Cardiac muscle cell (in vitro differentiated cells and primary cell): ENCODE measurements around the gene EFNA5. TPM values are rescaled to one million over a fixed set of nuclear protein-coding genes. Genes with fewer than 3 reads are reported as not detected.

Experiments used
- DNase-seq, 2 donors: peaks; one replicate each; pipeline versions ENCODE4 v3.0.0 to v3.0.0-alpha.2; 2010 to 2017; ENCODE audit warnings: low read depth in 1 of 2, low spot score in 1 of 2
- H3K27ac ChIP-seq: fragments of 200-600 bp; sonication (generic); 2 replicates; pipeline ENCODE4 v1.5.1; 2016
- H3K27me3 ChIP-seq: fragments of 200-600 bp; sonication (generic); 2 replicates; pipeline ENCODE4 v1.6.0; 2016; ENCODE audit warnings: control low read depth
- H3K36me3 ChIP-seq: fragments of 200-600 bp; sonication (generic); 2 replicates; pipeline ENCODE4 v1.5.1; 2016; ENCODE audit warnings: control low read depth
- H3K4me1 ChIP-seq: fragments of 200-600 bp; sonication (generic); 2 replicates; pipeline ENCODE4 v1.8.1; 2017; ENCODE audit warnings: low read depth, mild to moderate bottlenecking, mixed run types
- H3K4me3 ChIP-seq: fragments of 200-600 bp; sonication (generic); 2 replicates; pipeline ENCODE4 v1.5.1; 2016; ENCODE audit warnings: mild to moderate bottlenecking
- H3K9me3 ChIP-seq: fragments of 200-600 bp; sonication (generic); 2 replicates; pipeline ENCODE4 v1.5.1; 2017; ENCODE audit warnings: low read depth, mild to moderate bottlenecking, control low read depth
- polyA plus RNA-seq: library from polyadenylated mRNA; unstranded; fragments of >200 nt; fragmentation: Nextera tagmentation; extraction: Ambion mirVana; gene quantifications from 2 replicates; pipeline ENCODE4 v1.2.1, GENCODE V29; 2016
- total RNA-seq: library from RNA; depleted of rRNA; stranded (reverse); fragments of >200 nt; gene quantifications from 2 replicates; pipeline ENCODE4 v1.2.3, GENCODE V29; 2016
- TF ChIP-seq, protein P1 (sequence below): IDR thresholded peaks from 2 replicates; pipeline ENCODE4 v1.5.1; 2012; ENCODE audit warnings: low read depth, mild to moderate bottlenecking, low read length

Gene EFNA5
- total and polyA plus RNA-seq, 2 experiments from 2014 or later, result 4.5 to 12.0 TPM

DNA sequence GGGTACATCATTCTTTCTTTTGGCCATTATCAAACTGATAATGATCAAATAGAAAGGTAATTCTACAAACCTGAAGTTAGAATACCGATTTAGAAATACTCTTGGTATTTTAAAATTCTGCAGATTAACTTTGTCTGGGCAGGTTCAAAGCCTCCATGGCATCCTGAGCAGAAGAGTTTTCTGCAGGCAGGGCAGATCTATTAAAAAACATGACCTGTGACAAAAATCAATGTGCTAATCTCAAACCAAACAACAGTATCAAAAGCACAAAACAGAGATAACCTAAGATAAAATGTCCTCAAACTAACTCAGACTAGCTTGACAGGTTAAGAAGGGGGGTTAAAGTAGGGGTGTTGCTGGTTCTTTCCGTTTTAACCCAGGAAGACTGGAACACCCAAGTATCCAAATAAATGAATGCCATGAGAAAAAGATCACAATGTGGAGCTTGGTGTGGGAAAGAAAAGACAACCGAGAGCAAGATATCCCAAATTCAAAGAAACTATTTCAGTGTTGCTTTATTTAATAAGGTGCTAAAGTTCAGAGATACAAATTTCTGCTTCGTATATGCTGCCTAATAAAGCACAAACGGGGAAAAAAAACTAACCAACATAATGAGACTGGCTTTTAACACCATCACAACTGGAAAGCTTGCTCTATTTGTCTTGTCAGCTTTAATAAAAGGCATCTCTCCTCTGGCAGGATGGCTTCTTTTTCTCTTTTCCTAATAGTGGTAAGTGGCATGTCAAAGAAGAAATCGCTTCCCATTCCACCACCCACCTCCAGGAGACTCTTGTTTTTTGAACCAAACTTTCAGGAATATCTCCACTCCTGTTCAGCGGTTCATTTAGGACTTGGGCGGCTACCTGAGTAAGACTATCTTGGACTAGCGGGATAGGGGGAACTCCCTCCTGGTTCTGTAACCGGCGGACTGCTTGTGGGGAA is 2.3 kb downstream of the EFNA5 start:
- Histone ChIP-seq H3K4me3 (peak overlapping the region; percentile 73), H3K27me3 (peaks cover 10% of the 10 kb centered on the region), H3K36me3 (no peaks in the 10 kb centered on the region), H3K4me1 (peaks cover 9% of the 10 kb centered on the region), H3K9me3 (no peaks in the 10 kb centered on the region), H3K27ac (no peak overlapping the region)
- TF ChIP-seq, protein P1, sequence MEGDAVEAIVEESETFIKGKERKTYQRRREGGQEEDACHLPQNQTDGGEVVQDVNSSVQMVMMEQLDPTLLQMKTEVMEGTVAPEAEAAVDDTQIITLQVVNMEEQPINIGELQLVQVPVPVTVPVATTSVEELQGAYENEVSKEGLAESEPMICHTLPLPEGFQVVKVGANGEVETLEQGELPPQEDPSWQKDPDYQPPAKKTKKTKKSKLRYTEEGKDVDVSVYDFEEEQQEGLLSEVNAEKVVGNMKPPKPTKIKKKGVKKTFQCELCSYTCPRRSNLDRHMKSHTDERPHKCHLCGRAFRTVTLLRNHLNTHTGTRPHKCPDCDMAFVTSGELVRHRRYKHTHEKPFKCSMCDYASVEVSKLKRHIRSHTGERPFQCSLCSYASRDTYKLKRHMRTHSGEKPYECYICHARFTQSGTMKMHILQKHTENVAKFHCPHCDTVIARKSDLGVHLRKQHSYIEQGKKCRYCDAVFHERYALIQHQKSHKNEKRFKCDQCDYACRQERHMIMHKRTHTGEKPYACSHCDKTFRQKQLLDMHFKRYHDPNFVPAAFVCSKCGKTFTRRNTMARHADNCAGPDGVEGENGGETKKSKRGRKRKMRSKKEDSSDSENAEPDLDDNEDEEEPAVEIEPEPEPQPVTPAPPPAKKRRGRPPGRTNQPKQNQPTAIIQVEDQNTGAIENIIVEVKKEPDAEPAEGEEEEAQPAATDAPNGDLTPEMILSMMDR, result no peak
- peak; percentile 14 to 21 for DNase-seq

DNA sequence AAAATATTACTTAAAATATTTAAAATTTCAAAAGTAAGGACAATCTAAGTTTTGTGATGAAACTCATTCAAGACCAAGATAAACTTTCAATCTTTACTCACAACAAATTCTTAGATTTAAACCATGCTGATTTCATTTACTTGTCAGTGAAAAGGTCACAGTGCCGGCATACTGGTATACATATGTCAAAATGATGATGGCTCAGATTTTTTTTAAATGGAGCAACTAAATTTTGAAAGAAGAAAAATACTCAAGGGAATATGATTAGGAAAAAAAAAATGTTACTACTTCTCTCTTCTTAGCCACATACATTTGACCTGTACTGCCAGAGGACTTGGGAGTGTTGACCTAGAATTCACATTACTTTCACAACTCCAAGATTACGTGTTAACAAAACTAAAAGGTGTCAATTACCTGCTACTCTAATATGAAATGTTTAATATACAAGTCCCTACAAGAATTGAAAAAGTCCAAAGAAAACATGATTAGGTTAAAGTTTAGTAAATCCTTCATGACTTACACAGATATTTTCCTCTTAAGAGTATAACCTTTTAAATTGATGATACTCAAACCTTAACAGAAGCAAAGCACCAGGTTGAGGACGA is 4.6 kb downstream of the EFNA5 start:
- peaks cover 9% of the 10 kb centered on the region for H3K4me1 ChIP-seq
- peaks cover 10% of the 10 kb centered on the region for H3K27me3 ChIP-seq
- no peak for DNase-seq
- H3K9me3 ChIP-seq, result no peaks in the 10 kb centered on the region
- TF ChIP-seq, protein P1, result no peak
- H3K36me3 ChIP-seq, result no peaks in the 10 kb centered on the region
- no peak overlapping the region for H3K27ac ChIP-seq
- H3K4me3 ChIP-seq, result no peak overlapping the region

DNA sequence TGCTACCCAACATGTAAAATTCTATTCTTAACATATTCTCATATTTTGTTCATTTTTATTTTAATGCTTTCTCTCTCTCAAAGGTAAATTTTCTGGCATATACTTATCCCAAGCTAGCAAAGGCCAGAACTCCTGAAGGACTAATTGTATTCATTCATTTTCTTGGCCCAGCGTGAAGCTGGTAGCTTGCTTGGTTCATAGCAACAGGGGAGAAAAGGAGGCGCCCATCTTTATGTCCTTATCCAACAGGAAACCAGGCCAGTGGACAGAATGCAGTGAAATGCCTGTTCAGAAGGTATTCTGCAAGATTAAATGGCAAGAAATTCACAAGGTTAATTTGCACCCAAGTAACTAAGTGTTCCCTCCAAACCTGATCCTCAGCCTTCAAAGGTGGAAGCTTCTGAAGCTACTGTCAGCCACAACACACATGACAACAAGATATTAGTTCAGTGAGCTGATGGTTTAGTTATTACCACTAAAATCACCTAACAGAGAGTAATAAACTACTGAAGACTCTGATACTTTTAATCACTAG is 5.6 kb downstream of the EFNA5 start:
- TF ChIP-seq, protein P1, result no peak
- Histone ChIP-seq H3K36me3 (no peaks in the 10 kb centered on the region), H3K27ac (no peak overlapping the region), H3K4me3 (no peak overlapping the region), H3K27me3 (peaks cover 10% of the 10 kb centered on the region), H3K4me1 (peaks cover 9% of the 10 kb centered on the region), H3K9me3 (no peaks in the 10 kb centered on the region)
- no peak for DNase-seq

DNA sequence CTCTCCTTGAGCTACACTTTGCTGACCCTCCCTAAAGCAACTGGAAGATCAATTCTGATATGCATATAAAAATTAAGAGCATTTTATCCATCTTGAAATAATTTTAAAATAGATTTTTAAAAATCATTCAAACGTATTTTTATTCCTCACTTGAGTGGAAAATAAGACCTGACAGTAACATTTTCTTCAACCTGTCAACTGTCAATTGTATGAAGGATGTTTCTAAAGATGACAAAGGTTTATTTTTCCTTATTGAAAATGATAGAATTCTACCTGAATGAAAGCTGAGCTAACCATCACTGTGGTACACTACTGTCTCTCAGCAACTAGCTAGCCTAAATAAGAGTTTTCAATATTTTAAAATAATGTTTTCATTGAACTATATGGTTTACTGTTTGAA is 7.0 kb downstream of the EFNA5 start:
- DNase-seq, result no peak
- no peak overlapping the region for H3K27ac ChIP-seq
- H3K36me3 ChIP-seq, result no peaks in the 10 kb centered on the region
- H3K4me1 ChIP-seq, result peaks cover 8% of the 10 kb centered on the region
- peaks cover 5% of the 10 kb centered on the region for H3K27me3 ChIP-seq
- H3K4me3 ChIP-seq, result no peak overlapping the region
- TF ChIP-seq, protein P1, result no peak
- no peaks in the 10 kb centered on the region for H3K9me3 ChIP-seq

DNA sequence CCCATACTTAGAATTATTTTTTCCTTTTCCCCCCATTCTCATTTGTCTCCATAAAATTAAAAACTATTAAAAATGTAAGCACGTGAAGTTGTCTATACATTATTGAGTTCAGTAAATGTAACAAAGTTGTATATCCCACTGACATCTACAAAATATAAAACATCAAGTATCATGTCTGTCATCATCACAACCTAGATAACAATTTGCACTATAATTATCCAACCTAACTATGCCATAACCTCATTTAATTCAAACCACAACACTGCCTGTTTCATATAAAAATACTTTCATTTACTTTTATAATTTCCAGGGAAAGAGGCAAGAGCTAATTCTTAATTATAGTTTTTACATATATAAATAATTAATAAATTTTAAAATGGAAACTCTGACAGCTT is 9.1 kb downstream of the EFNA5 start:
- H3K27me3 ChIP-seq, result no peaks in the 10 kb centered on the region
- H3K9me3 ChIP-seq, result no peaks in the 10 kb centered on the region
- no peak for DNase-seq
- no peaks in the 10 kb centered on the region for H3K4me1 ChIP-seq
- no peak overlapping the region for H3K4me3 ChIP-seq
- no peaks in the 10 kb centered on the region for H3K36me3 ChIP-seq
- H3K27ac ChIP-seq, result no peak overlapping the region
- TF ChIP-seq, protein P1, result no peak
